ENCODE data around the gene ARMC7.
A peak's percentile ranks its signal among the peaks of the same experiment; 100 is the strongest.
"Not testable (repeated sequence)": the region's sequence is repeated elsewhere in the genome, so short reads cannot be mapped to it uniquely, and the experiment has no call there.

ARMC7 gene

DNA sequence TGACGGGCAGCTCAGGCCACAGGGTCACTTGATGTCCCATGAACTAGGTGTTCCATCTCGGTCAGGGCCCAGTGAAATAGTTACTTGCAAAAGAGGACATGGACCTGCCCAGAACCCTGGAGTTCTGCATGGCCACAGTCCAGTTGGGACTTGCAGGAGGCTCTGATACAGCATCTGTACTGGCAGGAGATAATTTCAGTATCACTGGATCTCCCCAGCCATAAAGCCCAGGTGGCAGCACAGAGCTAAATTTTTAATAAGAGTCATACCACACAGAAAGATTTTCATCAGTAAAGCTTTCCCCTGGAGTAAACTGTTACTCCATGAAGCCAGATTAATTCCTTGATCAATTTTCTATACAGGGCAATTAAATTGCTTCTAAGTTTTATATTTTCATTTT is 40.0 kb upstream of the ARMC7 start:
- TF ChIP-seq CTCF (IDR thresholded peaks at IDR 0.05; ENCODE audit: low read depth, low read length) = peak; percentile 42
- in situ Hi-C loops (cut with HindIII; ENCODE audit: low sequenced_read_pairs) = no loop called here
- no peak for DNase-seq (ENCODE audit: low read depth, low spot score)
- no peak overlapping the region for H3K4me3 ChIP-seq (ENCODE audit: low read depth, low read length)

DNA sequence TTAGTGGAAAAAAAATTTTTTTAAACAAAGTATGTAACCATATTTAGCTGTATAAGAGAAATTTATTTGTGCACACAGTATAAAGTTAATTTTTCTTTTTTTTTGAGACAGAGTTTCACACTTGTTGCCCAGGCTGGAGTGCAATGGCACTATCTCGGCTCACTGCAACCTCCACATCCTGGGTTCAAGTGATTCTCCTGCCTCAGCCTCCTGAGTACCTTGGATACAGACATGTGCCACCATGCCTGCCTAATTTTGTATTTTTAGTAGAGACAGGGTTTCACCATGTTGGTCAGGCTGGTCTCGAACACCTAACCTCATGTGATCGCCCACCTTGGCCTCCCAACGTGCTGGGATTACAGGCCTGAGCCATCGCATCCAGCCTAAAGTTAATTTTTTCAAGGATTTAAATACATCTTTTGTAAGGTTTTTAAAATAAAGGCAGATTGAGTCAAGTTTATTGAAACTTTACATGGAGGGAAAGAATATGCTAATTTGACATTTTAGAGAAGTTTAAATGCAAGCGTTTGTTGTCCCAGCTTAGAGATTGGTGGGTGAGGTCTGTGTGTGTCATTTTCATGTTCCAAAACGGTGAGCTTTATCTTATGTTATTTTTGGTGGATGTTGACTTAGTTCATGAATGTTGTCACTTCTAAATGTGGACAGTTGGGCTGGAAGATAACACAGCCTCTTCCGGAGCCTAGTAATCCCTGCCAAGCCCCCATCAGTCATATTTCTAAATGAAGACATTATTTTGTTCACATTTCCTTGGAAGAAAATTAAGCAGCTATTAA is 38.1 kb upstream of the ARMC7 start:
- H3K4me3 ChIP-seq (ENCODE audit: low read depth, low read length); in situ Hi-C loops (cut with HindIII; ENCODE audit: low sequenced_read_pairs); DNase-seq (ENCODE audit: low read depth, low spot score): not testable (repeated sequence)

DNA sequence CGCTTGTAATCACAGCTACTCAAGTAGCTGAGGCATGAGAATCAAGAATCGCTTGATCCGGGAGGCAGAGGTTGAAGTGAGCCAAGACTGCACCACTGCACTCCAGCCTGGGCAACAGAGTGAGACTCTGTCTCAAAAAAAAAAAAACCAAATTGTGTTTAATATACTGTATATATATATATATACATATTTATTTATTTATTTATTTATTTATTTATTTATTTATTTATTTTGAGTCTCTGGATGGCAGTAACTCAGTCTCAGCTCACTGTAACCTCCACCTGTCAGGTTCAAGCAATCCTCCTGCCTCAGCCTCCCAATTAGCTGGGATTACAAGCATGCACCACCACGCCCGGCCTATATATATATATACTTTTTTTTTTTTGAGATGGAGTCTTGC is 36.9 kb upstream of the ARMC7 start:
- DNase-seq (ENCODE audit: low read depth, low spot score); H3K4me3 ChIP-seq (ENCODE audit: low read depth, low read length); in situ Hi-C loops (cut with HindIII; ENCODE audit: low sequenced_read_pairs): not testable (repeated sequence)

DNA sequence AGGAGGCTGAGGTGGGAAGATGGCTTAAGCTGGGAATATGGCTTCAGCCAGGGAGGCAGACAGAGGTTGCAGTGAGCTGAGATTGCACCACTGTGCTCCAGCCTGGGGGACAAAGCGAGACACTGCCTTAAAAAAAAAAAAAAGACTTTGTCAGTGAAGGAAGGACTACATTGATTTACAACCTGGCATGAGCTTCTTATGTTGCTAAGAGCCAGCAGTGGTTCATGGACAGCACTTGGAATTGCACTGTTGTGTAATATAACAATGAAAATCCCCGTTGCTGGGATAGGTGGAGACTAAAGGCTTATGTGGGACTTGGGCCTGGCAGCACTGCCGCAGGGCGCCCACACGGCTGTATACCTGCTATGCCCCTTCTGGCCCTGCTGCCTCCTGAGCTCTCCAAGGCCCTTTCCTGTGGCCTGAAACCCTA is 36.1 kb upstream of the ARMC7 start:
- no peak overlapping the region for H3K4me3 ChIP-seq (ENCODE audit: low read depth, low read length)
- in situ Hi-C loops (cut with HindIII; ENCODE audit: low sequenced_read_pairs) = no loop called here
- TF ChIP-seq CTCF (IDR thresholded peaks at IDR 0.05; ENCODE audit: low read depth, low read length) = no peak
- DNase-seq (ENCODE audit: low read depth, low spot score) = no peak

- in situ Hi-C loops (cut with HindIII; ENCODE audit: low sequenced_read_pairs) = no loop called here
- H3K4me3 ChIP-seq (ENCODE audit: low read depth, low read length) = no peak overlapping the region
- no peak for DNase-seq (ENCODE audit: low read depth, low spot score)
- no peak for TF ChIP-seq CTCF (IDR thresholded peaks at IDR 0.05; ENCODE audit: low read depth, low read length)
Observed at GRCh38 chr17:75074532-75074931, 35.2 kb upstream of the ARMC7 start.

DNA sequence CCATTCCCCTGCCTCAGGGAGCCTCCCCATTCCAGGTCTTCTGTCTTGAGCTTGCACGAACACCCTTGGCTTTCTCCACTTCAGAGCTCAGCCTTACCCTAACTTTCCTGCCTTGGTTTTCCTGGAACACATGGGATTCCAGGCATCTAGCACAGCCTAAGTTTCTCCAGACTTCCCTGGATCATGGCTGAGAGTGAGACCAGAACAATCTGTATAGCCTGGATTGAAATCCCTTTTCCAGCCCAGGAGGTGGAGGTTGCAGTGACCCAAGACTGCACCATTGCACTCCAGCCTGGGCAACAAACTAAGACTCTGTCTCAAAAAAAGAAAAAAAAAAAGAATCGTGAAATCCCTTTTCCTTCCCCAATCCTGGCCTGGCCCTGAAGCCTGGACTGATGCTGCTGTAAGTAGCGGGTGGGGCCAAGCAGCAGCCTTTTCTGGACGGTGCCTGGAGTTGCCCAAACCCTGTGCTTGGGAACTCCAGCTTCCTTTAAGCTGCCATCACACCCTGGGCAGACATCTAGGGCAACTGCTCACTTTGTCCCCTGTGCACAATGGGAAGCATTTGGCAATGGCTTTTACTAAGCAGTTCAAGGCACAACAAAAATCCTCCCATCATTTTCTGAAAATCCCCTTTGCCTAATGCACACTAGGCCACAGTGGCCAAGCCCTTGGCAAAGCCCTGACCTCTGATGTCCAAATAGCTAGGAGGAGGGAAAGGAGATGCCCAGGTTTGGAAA is 34.0 kb upstream of the ARMC7 start:
- in situ Hi-C loops (cut with HindIII; ENCODE audit: low sequenced_read_pairs) = no loop called here
- no peak for DNase-seq (ENCODE audit: low read depth, low spot score)
- H3K4me3 ChIP-seq (ENCODE audit: low read depth, low read length) = no peak overlapping the region
- TF ChIP-seq CTCF (IDR thresholded peaks at IDR 0.05; ENCODE audit: low read depth, low read length) = no peak

GRCh38 chr17:75077072-75077495 is 32.7 kb upstream of the ARMC7 start:
- DNase-seq (ENCODE audit: low read depth, low spot score) = no peak
- TF ChIP-seq CTCF (IDR thresholded peaks at IDR 0.05; ENCODE audit: low read depth, low read length) = no peak
- H3K4me3 ChIP-seq (ENCODE audit: low read depth, low read length) = no peak overlapping the region
- in situ Hi-C loops (cut with HindIII; ENCODE audit: low sequenced_read_pairs) = no loop called here
